GM19463 (cell line): ENCODE data around the gene COG4.
A peak's percentile ranks its signal among the peaks of the same experiment; 100 is the strongest.

ENCODE experiments used
- ATAC-seq: cut with Tn5 transposase; IDR thresholded peaks from one replicate; pipeline ENCODE4 v1.9.1; 2021; ENCODE audit warnings: mild to moderate bottlenecking, moderate library complexity; ENCODE audit not compliant: unreplicated experiment

Gene COG4

DNA sequence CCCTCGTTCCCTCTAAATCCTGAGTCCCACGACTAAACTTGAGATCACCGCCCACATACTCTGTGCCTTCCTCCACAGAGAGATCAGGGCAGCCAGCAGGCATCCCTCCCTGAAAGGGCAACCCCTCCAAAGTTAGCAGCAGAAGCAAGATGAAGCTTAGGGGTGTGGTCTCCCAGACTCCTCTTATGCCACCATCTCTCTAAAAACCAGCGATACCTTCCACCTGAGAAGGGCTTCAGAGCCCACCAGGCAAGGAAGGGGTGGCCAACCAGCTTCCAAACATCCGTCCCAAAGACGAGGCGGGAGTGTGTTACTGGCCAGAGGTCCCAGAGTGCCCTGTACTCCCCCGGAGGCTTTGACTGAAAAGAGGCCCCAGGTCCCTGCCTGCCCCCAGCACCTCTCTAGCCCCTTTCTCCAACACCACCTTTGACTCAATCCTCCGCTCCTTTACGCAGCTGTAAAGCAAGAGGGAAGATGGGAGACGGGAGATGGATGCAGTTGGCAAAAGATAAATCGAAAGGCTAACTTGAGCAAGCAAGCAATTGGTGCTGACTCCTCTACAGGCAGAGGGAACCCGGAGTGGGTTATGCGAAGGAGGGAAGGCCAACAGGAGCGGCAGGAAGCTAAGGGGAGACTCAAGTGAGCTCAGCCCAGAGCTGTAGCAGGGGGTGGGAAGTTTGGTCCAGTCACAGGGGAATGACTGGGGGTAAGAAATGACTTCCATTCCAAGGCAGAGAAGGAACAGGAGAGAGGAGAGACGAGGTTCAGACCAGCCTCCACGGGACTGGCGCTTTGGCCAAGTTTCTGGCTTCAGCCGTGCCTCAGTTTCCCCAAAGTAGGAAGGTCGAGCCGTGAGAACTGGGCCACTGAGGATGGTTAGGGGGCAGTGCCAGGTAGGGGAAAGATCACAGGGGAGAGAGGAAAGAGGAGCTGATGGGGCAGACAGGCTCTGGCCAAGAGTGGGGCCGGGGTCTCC lies 85.5 kb downstream of the COG4 start:
- no peak for ATAC-seq

DNA sequence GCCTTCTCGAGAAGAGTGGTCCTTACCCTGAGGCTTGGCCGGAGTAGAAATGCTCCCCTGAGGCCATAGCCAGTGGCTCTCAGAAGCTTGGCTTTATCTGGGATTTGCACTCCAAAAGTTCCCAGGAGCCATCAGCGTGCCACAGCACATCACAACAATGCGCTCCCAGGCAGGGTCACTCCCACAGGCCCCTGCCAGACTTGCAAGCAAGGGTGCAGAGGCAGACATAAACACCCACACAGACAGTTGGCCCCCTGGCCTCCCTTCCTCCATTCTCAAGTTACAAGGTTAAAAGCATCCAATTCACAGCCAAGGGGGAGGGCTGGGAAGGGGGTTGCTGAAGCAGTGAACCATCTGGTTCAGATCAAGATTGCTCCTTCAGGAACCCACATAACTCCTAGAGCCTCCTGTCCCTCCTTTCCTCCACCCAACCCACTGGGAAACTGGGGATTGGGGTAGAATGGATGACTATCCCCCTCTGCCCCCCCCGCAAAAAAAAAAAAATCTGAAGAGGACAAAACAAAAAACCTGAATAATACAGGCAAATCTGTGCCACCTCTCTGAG lies 86.3 kb downstream of the COG4 start:
- no peak for ATAC-seq

DNA sequence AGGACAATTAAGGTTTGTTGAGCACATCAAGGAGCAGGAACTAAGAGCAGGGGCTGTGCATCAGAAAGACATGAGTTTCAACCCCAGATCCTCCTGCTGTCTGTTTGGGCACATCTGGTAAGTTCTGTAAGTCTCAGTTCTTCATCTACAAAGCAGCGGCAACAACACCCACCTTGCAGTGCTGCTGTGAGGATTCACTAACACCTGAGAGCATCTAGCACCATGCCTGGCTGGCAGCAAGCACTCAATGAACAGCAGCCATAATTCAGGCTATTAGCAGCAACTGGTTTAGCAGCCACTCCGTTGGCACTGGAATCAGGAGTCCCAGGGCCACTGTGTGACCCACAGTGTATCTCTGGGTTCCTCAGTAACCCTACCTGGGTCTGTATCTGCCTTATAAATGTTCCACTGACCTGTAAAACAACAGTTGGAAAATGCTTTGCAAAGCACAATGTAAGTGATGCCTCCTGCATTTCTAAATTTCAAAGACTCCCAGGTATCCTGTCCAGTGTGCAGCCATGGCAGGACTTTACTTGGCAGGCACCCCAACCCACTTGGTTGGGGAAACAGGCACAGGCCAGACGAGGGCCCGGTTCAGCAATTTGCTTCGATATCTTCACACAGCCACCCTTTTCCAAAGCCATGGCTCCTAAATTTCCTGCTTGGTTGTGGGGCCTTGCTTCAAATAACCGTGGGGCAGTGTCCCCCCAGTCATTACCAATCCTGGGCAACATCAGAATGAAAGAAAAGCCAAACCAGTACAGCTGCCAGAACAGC lies 88.7 kb downstream of the COG4 start:
- no peak for ATAC-seq

DNA sequence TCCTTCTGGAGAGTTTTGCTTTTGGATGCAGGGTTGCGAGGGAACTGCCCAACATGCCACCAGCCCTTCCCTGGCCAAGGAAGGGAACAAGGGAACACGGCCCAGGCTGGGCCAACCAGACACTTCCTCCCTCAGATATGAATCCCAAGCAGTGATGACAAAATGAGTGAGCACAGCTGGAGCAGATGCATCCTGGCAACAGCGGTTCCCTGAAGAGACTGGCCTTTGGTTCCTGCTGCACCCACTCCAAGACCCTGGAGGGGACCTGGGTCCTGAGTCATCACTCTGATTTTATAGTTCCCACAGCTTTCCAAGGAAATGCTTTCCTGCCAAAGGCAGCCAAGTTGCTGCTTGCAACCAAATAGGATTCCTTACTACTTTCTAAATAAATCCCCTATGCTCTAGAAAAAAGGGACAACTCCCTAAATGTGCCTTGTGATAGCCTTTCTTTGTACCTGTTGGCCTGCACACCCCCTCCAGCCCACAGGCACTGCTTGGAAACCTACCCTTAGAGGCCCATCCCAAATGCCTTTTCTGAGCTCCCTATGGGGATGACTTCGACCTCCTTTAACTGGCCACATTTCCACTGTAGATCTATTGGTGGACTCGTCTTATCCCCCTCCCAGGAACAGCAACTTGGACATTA lies 89.8 kb downstream of the COG4 start:
- no peak for ATAC-seq

DNA sequence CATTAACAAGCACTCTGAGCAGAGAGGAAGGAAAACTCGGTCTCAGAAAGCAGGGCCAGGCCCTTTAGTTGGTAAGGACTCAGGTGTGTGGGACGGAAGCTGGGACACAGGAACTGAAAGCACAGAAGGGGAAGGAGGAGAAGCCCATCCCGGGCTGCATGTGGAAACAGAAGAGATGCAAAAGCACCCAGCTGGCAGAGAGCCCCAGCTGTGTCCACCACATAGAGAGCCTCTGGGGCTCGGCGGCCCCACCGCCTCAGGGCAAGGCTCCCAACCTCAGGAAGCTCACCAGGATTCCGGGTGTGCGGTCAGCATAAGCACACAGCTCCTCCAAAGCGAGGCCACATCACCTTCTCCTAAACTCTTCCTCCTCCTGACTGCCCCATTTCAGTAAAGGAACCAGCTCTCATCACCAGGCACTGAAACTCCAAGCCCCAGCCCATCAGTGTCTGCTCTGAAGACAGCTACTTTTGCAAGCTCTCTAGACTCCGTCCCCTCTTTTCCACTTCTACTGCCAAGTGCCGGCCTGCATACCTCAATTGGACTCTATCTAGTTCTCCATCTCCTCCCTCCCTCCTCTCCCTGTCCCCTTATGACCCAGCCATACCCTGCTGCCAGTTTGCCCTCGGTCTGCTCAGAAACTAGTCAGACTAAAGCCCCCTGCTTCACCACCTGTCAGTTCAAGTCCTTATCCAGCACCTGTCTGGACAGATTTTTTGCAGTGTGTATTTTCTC lies 90.5 kb downstream of the COG4 start:
- ATAC-seq, result peak; percentile 21

DNA sequence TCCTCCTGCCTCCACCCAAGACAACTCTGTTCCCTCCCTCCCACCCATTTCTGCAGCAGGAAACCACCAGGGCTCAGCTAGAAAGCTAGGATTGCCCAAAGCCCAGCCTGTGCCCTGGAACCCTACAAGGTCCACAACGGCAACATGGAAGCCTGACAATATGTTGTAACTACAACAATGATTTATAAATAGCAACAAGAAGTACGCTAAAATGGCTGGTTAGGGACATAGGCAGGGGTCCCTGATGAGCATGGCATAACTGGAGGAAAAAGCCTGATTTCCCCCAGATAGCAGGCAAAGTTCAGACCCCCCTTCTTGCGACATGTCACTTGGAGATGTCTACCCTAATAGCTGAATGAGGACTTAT lies 91.0 kb downstream of the COG4 start:
- no peak for ATAC-seq

DNA sequence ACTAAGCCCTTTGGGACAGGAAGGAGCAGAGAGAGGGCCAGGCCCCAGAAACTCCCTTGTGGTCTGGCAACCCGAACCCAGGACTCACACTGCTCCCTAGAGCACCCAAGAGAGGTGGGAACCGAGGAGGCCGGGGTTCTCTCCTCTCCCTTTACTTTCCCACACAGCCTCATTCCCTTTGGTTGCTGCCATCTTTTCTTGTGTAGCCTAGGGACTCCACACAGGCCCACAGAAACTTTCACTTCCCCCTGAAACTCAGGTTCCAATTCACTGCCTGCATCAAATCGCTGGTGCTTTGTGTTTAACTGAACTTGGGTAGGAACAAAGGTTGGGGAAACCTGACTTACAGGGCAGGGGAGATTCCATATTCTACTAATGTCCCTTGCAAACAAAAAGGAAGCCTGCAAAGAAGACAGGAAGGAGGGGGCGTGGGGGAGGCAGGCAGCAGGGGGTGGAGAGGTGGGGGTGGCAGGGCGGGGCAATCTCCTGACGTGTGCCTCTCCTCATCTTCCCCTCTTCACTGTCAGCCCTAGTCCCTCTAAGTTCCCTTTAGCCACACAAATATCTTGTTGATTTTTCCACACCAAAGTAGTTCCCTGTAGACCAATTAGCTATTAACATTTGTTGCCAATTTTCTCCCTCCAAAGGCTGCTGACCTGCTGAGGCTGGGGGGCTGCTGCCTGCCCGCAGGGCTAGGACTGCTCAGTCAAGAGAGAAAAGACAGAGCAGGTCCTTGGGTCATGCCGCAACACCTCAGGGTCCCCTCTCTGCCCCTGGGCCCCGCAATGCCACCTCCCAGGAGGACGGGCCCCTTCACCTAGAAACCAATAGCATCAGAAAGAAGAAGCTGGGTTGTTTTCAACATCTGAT lies 92.5 kb downstream of the COG4 start:
- ATAC-seq, result peak; percentile 36
